Head of caudate nucleus (tissue), 42 donors: Measurements from ENCODE around the gene FAM117A.

ENCODE experiments used
- DNase-seq, 42 donors: peaks; one replicate each; pipeline versions ENCODE4 v3.0.0 to v3.0.0-alpha.2; 2020 to 2021; ENCODE audit warnings: mixed read lengths in 7 of 42
- intact Hi-C: fragments of 100-400 bp; cut with DNase I; formaldehyde crosslinking; loops from one replicate; pipeline ENCODE4 v1.15.0; 2022

Gene FAM117A

GRCh38 chr17:49722066-49722465, 41.9 kb downstream of the FAM117A start:
- intact Hi-C loops = no loop called here
- no peak for DNase-seq

- intact Hi-C loops = no loop called here
- DNase-seq = peak in 9 of 42 donors; percentile 7 to 42 (median 17)
Observed at GRCh38 chr17:49717371-49717861, 46.5 kb downstream of the FAM117A start.

- intact Hi-C loops = no loop called here
- no peak for DNase-seq
Observed at GRCh38 chr17:49716668-49717364, 47.1 kb downstream of the FAM117A start.

GRCh38 chr17:49715717-49716279, 48.1 kb downstream of the FAM117A start:
- DNase-seq = peak in 18 of 42 donors; percentile 12 to 61 (median 32)

GRCh38 chr17:49715216-49715615, 48.7 kb downstream of the FAM117A start:
- intact Hi-C loops = no loop called here
- DNase-seq = no peak

More at GRCh38 chr17:49715717-49716279, 48.1 kb downstream of the FAM117A start:
- intact Hi-C loops = no loop called here

GRCh38 chr17:49708515-49709183, 55.3 kb downstream of the FAM117A start:
- DNase-seq = peak in 2 of 42 donors; percentile 13 to 47
- intact Hi-C loops = loop anchor here (2.0 kb wide), 1 partner anchor 80 kb away; the partner anchor contains the start of gene KAT7

- intact Hi-C loops = loop anchor here (2.0 kb wide), 1 partner anchor 81 kb away; the partner anchor contains the start of gene KAT7
- peak; percentile 99 to 100 (median 99) for DNase-seq
Observed at GRCh38 chr17:49707608-49708514, 56.1 kb downstream of the FAM117A start, which contains the start of gene SLC35B1. Gene SLC35B1, minus strand, starts transcription at chr17:49707964. Its CDS starts 131 bp downstream, at chr17:49707833.

- intact Hi-C loops = no loop called here
- DNase-seq = peak in 2 of 42 donors; percentile 12
Observed at GRCh38 chr17:49707246-49707607, 56.7 kb downstream of the FAM117A start.

GRCh38 chr17:49705254-49705653, 58.7 kb downstream of the FAM117A start:
- intact Hi-C loops = no loop called here
- no peak for DNase-seq

GRCh38 chr17:49703557-49704277, 60.2 kb downstream of the FAM117A start:
- intact Hi-C loops = no loop called here
- peak in 23 of 42 donors; percentile 16 to 77 (median 47) for DNase-seq

- intact Hi-C loops = no loop called here
Observed at GRCh38 chr17:49700960-49701359, 63.0 kb downstream of the FAM117A start.

GRCh38 chr17:49699966-49700575, 63.9 kb downstream of the FAM117A start:
- DNase-seq = peak in 6 of 42 donors; percentile 32 to 63 (median 42)
- intact Hi-C loops = no loop called here

More at GRCh38 chr17:49700960-49701359, 63.0 kb downstream of the FAM117A start:
- peak in 32 of 42 donors; percentile 16 to 86 (median 58) for DNase-seq

- no peak for DNase-seq
- intact Hi-C loops = no loop called here
Observed at GRCh38 chr17:49698005-49698404, 65.9 kb downstream of the FAM117A start.

- DNase-seq = peak in 1 of 42 donors; percentile 45
- intact Hi-C loops = no loop called here
Observed at GRCh38 chr17:49696233-49696761, 67.6 kb downstream of the FAM117A start.

- intact Hi-C loops = loop anchor here (2.0 kb wide), 1 partner anchor 127 kb away; no protein-coding TSS in a partner anchor
- DNase-seq = no peak
Observed at GRCh38 chr17:49695698-49696232, 68.2 kb downstream of the FAM117A start.

GRCh38 chr17:49694847-49695697, 68.9 kb downstream of the FAM117A start:
- peak in 39 of 42 donors; percentile 26 to 89 (median 69) for DNase-seq

More at GRCh38 chr17:49694847-49695697, 68.9 kb downstream of the FAM117A start:
- intact Hi-C loops = loop anchor here (2.0 kb wide), 1 partner anchor 126 kb away; no protein-coding TSS in a partner anchor
